ENCODE data around the gene USP15.

The USP15 gene

GRCh38 chr12:62214846-62215245 lies 45.4 kb upstream of the USP15 start:
- TF ChIP-seq TCF12 (IDR thresholded peaks at IDR 0.05; ENCODE audit: low read depth) (no peak), TEAD4 (IDR thresholded peaks at IDR 0.05) (no peak), EP300 (IDR thresholded peaks at IDR 0.05; ENCODE audit: borderline replicate concordance) (no peak), CEBPB (IDR thresholded peaks at IDR 0.05) (no peak), ZBTB7A (IDR thresholded peaks at IDR 0.05; ENCODE audit: low read depth) (no peak), TAF1 (IDR thresholded peaks at IDR 0.05; ENCODE audit: low read depth) (no peak), FOXM1 (IDR thresholded peaks at IDR 0.05; ENCODE audit: borderline replicate concordance, low read depth) (no peak), REST (IDR thresholded peaks at IDR 0.05; ENCODE audit: low read depth) (no peak), MAX (IDR thresholded peaks at IDR 0.05) (no peak), USF1 (IDR thresholded peaks at IDR 0.05) (no peak), EGR1 (IDR thresholded peaks at IDR 0.05) (no peak), YY1 (IDR thresholded peaks at IDR 0.05; ENCODE audit: low read depth) (no peak), NFIC (IDR thresholded peaks at IDR 0.05) (no peak), RAD21 (IDR thresholded peaks at IDR 0.05; ENCODE audit: low read depth) (no peak), CREB1 (IDR thresholded peaks at IDR 0.05; ENCODE audit: low read depth) (no peak)

GRCh38 chr12:62215506-62215905 lies 44.7 kb upstream of the USP15 start:
- 0 out of 2 replicates have a peak, but pooled peaks have one; percentile 1 for TF ChIP-seq RAD21 (IDR thresholded peaks at IDR 0.05; ENCODE audit: low read depth)
- TF ChIP-seq CEBPB (IDR thresholded peaks at IDR 0.05) = peak; percentile 78
- TF ChIP-seq TCF12 (IDR thresholded peaks at IDR 0.05; ENCODE audit: low read depth) = no peak
- TF ChIP-seq USF1 (IDR thresholded peaks at IDR 0.05) = no peak
- 0 out of 2 replicates have a peak, but pooled peaks have one; percentile 11 for TF ChIP-seq YY1 (IDR thresholded peaks at IDR 0.05; ENCODE audit: low read depth)
- peak; percentile 54 for TF ChIP-seq FOXM1 (IDR thresholded peaks at IDR 0.05; ENCODE audit: borderline replicate concordance, low read depth)

GRCh38 chr12:62217466-62218194 lies 42.6 kb upstream of the USP15 start:
- TF ChIP-seq REST (IDR thresholded peaks at IDR 0.05; ENCODE audit: low read depth) (no peak), MAX (IDR thresholded peaks at IDR 0.05) (no peak), YY1 (IDR thresholded peaks at IDR 0.05; ENCODE audit: low read depth) (no peak), CEBPB (IDR thresholded peaks at IDR 0.05) (no peak), ZBTB7A (IDR thresholded peaks at IDR 0.05; ENCODE audit: low read depth) (no peak), CREB1 (IDR thresholded peaks at IDR 0.05; ENCODE audit: low read depth) (no peak), NFIC (IDR thresholded peaks at IDR 0.05) (no peak), RAD21 (IDR thresholded peaks at IDR 0.05; ENCODE audit: low read depth) (no peak), EP300 (IDR thresholded peaks at IDR 0.05; ENCODE audit: borderline replicate concordance) (no peak), TAF1 (IDR thresholded peaks at IDR 0.05; ENCODE audit: low read depth) (no peak)

- TF ChIP-seq TEAD4 (IDR thresholded peaks at IDR 0.05) = no peak
- TF ChIP-seq ZBTB7A (IDR thresholded peaks at IDR 0.05; ENCODE audit: low read depth) = no peak
- no peak for TF ChIP-seq EP300 (IDR thresholded peaks at IDR 0.05; ENCODE audit: borderline replicate concordance)
- TF ChIP-seq EGR1 (IDR thresholded peaks at IDR 0.05) = no peak
- TF ChIP-seq CEBPB (IDR thresholded peaks at IDR 0.05) = no peak
- TF ChIP-seq TAF1 (IDR thresholded peaks at IDR 0.05; ENCODE audit: low read depth) = no peak
- TF ChIP-seq USF1 (IDR thresholded peaks at IDR 0.05) = no peak
- no peak for TF ChIP-seq FOXM1 (IDR thresholded peaks at IDR 0.05; ENCODE audit: borderline replicate concordance, low read depth)
- TF ChIP-seq CREB1 (IDR thresholded peaks at IDR 0.05; ENCODE audit: low read depth) = no peak
- no peak for TF ChIP-seq MAX (IDR thresholded peaks at IDR 0.05)
- no peak for TF ChIP-seq TCF12 (IDR thresholded peaks at IDR 0.05; ENCODE audit: low read depth)
- no peak for TF ChIP-seq REST (IDR thresholded peaks at IDR 0.05; ENCODE audit: low read depth)
- no peak for TF ChIP-seq RAD21 (IDR thresholded peaks at IDR 0.05; ENCODE audit: low read depth)
- no peak for TF ChIP-seq NFIC (IDR thresholded peaks at IDR 0.05)
- TF ChIP-seq YY1 (IDR thresholded peaks at IDR 0.05; ENCODE audit: low read depth) = no peak
Measured at GRCh38 chr12:62221107-62221506, 39.1 kb upstream of the USP15 start.
